Fibroblast of skin of scalp (primary cell): Measurements from ENCODE around the gene PDIA2.
"Not testable (repeated sequence)": the region's sequence is repeated elsewhere in the genome, so short reads cannot be mapped to it uniquely, and the experiment has no call there.

Source experiments
- DNase-seq: peaks from one replicate; pipeline ENCODE4 v3.0.0-alpha.2; 2013

PDIA2 gene

GRCh38 chr16:264440-264951 is 18.5 kb upstream of the PDIA2 start:
- DNase-seq = no peak

DNA sequence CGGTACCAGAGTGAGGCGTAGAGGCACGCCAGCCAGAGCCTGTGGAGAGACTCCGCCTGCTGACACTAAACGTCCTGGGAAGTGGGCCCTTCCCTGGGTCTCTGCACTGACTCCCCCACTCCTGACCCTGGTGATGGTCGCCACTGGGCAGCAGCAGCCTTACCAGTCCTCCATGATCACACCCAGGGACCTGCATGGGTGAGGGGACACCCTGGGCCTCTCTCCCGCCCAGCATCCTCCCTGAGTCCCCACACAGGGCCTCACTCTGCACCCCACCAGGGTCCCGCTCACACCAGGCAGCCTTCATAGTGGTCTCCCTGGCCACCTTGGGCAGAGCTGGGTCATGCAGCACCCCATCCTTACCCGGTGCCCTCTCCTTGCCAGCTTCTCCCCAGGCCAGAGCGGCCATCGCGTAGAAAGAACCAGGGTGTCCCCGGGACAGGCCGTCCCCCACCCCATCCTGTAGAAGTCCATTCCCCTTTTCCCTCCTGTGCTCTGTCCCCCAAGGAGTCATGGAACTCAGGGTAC is 17.9 kb upstream of the PDIA2 start:
- DNase-seq = no peak

- no peak for DNase-seq
These were observed 17.3 kb upstream of the PDIA2 start for GRCh38 chr16:265711-266110.

DNA sequence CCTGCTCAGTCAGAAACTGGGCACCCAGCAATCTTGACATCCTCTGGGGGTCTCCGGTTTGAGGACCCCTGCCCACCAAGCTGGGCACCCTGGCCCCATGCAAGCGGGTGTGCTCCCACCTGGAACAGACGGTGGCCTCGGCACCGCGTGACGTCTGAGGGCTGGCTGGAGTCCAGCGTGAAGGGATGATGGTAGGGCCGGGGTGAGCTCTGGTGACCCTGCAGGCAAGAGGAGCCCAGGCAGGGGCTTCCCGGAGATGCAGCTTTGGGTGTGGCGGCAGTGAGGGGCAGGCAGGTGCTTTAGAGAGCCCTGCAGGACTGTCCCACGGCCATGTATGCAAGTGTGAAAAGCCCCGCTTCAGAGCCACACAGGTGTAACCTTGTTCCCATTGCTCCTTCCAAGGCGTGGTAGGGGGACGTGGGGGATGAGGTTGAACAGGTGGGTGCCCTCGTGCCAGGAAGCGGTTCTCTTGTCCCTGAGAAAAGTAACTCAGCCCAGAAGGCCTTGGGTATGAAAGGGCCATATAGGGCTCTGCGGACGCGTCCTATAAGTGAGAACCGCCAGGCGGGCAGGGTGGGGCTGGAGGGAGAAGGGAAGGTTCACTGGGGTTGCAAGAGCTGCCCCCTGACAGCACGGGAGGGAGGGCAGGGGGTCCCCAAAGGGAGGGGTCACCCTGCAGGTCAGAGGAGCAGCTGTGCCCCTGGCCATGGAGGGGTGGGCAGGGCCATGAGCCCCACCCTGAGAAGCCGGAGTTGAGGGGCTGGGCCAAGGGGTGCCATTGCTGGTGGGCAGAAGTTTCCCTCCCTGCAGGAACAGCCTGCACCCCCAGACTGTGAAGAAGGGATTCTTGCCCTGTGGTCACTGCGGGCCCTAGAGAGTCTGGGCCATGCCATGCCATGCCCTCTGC is 16.5 kb upstream of the PDIA2 start:
- DNase-seq = no peak

GRCh38 chr16:267562-267961 is 15.4 kb upstream of the PDIA2 start:
- not testable (repeated sequence) for DNase-seq

GRCh38 chr16:268141-269053 is 14.6 kb upstream of the PDIA2 start:
- DNase-seq = no peak

GRCh38 chr16:269061-269796 is 13.7 kb upstream of the PDIA2 start:
- DNase-seq = no peak

GRCh38 chr16:270381-271255 is 12.3 kb upstream of the PDIA2 start:
- no peak for DNase-seq

DNA sequence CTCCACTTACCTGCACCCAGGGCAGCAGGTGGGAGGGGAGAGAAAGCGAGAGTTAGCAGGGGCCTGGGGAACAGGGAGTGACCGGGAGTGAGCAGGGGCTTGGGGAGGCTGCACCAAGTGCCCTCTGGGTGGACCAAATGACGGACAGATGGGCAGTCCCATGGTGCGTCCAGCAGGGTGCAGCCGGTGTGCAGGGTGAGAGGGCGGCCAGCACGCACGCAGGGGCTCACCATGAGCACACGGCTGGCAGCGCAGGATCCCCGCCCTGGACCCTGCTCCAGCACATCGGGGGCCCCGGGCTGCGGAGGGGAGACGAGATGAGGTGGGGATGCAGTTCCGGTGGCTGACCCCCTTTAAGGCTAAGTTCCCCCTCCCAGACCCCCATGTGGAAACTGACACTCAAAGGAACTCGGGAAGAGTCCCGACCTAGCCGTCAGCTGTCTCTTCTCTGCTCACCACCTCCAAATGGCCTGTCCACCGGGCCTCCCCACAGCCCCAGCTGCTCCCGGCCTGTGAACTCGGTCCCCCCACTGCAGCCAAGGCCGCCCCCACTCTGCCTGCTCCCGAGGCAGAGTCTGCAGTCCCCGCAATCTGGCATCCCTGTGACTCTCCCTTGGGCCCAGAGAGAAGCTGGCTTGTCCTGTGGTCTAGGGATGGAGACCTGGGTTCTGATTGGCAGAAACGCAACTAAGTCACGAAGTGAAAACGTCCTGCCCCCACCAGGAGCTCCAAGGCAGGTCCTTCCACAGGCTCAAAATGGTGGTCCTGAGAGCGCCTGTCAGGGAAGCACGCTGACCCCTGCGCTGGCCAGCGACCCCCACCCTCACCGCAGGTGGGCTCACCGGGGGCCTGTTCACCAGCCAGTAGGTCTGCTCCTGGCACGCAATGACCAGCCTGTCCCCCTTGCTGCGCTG is 10.1 kb upstream of the PDIA2 start:
- DNase-seq = no peak

GRCh38 chr16:273547-274421 is 9.2 kb upstream of the PDIA2 start:
- no peak for DNase-seq

- no peak for DNase-seq
These were observed 7.8 kb upstream of the PDIA2 start for GRCh38 chr16:275041-275641.

DNA sequence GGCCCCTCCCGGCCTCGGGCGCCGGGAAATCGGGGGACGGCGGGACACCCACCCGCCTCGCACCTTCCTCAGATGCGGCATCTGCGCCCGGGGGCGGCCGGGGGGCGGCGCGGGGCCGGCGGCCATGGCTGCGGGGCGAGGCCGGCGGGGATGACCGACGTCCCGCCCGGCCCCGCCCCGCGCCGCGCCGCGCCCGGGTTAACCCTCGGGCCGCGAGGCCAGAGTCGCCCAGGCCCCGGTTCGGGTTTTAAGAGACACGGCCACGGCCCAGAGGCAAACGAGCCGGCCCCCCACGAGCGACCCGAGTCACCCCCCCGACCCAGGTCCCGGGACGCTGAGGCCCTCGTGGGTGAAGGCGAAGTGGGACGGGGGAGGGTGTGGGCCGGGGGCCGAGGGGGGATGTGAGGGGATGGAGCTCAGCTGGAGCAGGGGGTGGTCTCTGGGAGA is 7.2 kb upstream of the PDIA2 start, which contains the start of gene RGS11:
RGS11 (minus strand) TSS at position 159 of the 447 bp plus-strand sequence; CDS start at position 126, 33 bp downstream.
- DNase-seq = no peak

GRCh38 chr16:276426-277077 is 6.4 kb upstream of the PDIA2 start:
- DNase-seq = no peak

GRCh38 chr16:278863-279366 is 4.0 kb upstream of the PDIA2 start:
- DNase-seq = peak; percentile 4

DNA sequence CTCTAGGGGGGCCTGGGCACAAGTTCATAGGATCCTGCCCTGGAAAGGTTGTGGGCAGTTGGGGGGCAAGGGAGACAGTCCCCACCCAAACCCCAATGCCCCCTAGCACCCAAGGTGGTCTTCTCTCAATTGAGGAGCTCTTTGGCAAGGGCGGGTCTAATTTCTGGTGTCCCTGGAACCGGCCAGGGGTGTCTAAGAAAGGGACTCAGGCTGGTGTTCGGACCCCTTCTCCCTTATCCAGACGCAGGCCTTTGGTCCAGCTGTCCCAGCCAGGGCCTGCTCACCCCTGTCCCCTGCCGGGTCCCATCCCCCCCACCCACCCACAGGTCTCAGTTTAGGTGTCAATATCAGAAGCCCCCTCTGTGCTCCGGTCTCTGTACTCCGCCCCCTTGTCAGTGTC is 3.4 kb upstream of the PDIA2 start:
- no peak for DNase-seq

DNA sequence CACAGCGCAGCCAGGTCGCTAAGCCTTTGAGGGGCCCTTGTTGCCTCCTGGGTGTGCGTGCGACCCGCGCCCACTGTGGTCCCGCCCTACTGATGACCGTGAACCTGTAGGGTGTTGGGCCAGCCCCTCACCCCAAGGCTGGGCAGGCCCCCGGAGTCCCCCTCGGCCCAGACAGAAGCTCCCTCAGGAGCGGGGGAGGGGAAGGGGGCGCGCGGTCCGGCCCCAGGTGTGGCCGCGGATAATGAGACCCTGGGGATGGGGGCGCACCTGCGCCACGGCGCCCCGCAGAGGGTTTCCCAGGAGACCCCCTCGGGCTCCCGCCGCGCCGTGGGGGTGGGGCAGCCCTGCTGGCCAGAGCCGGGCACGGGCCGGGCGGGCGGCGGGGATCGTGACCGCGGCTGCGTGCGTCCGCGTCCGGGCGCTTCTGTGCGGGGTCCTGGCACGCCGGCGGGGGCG is 2.9 kb upstream of the PDIA2 start:
- no peak for DNase-seq

GRCh38 chr16:280552-280951 is 2.4 kb upstream of the PDIA2 start, which contains the start of gene ARHGDIG:
TSS of gene ARHGDIG (plus strand) at chr16:280591. CDS start at chr16:280681, 90 bp downstream.
- no peak for DNase-seq
